GM19395 (cell line): ENCODE measurements around the gene TYW1.
"Not testable (repeated sequence)": the region's sequence is repeated elsewhere in the genome, so short reads cannot be mapped to it uniquely, and the experiment has no call there.

Source experiments
- ATAC-seq: cut with Tn5 transposase; IDR thresholded peaks from one replicate; pipeline ENCODE4 v1.9.1; 2021; ENCODE audit warnings: mild to moderate bottlenecking, moderate library complexity; ENCODE audit not compliant: unreplicated experiment

TYW1 gene

GRCh38 chr7:67233506-67233905 lies 236.9 kb downstream of the TYW1 start:
- ATAC-seq = not testable (repeated sequence)

GRCh38 chr7:67236216-67236615 lies 239.6 kb downstream of the TYW1 start:
- ATAC-seq = not testable (repeated sequence)

DNA sequence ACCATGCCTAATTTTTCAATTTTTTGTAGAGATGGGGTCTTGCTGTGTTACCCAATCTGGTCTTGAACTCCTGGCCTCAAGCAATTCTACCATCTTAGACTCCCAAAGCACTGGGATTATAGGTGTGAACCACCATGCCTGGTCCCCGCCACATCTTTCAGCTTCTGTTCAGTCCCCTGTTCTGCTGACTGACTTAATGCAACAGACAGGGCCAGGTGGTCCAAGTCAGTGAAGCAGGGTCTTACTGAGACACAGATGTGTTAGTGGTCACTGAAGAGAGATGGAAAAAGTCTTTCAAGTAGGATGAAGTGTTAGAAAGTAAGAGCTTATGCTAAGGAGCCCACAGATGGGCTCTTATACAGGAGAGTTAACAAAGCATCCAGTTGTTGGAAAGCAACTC lies 246.2 kb downstream of the TYW1 start:
- ATAC-seq = not testable (repeated sequence)

DNA sequence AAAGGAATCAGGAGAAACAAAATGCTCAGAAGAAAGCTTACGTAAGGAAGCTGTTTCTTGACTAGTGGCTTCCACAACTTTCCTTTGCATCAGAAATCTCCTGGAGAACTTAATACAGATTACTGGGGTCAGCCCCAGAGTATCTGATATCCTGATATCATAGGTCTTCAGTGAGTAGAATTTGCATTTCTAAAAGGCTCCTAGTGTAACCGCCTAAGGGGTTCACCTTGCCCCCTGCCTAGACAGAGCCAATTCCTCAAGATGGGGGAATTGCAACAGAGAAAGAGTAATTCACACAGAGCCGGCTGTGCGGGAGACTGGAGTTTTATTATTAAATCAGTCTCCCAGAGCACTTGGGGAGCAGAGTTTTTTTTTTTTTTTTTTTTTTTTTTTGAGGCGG lies 251.7 kb downstream of the TYW1 start:
- not testable (repeated sequence) for ATAC-seq

- no peak for ATAC-seq
Measured at GRCh38 chr7:67251986-67252558, 255.4 kb downstream of the TYW1 start.

DNA sequence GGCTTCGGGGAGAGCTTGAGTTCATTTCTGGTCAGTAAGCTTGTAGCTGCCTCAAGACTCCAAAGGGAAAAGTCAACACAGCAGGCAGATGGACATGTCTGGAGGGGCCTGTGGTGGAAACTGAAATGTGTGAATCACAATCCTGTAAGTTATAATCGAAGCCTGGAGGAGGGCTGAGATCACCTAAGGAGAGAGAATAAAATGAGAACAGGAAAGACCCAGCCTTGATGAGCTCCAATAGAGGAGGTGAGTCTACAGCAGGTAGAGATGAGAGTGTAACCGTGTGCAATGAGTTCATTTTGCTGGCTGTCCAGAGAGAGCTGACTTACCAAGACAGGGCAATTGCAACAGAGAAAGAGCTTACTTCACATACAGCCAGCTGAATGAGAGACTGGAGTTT lies 258.4 kb downstream of the TYW1 start:
- ATAC-seq = not testable (repeated sequence)

- ATAC-seq = not testable (repeated sequence)
Measured at GRCh38 chr7:67257779-67258178, 261.1 kb downstream of the TYW1 start.

DNA sequence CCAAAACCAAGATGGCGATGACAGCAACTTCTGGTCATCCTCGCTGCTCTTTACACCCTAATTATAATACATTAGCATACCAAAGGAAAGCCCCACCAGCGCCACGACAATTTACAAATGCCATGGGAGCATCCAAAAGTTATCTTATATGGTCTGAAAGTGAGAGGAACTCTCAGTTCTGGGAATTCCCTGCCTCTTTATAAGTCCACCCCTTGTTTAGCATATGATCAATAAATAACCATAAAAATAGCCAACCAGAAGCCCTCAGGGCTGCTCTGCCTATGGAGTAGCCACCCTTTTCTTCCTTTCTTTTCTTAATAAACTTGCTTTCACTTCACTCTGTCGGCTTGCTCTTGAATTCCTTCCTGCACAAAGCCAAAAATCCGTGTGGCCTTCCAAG lies 262.7 kb downstream of the TYW1 start:
- not testable (repeated sequence) for ATAC-seq

GRCh38 chr7:67260166-67260586 lies 263.5 kb downstream of the TYW1 start:
- ATAC-seq = not testable (repeated sequence)

GRCh38 chr7:67264000-67264399 lies 267.4 kb downstream of the TYW1 start:
- not testable (repeated sequence) for ATAC-seq

DNA sequence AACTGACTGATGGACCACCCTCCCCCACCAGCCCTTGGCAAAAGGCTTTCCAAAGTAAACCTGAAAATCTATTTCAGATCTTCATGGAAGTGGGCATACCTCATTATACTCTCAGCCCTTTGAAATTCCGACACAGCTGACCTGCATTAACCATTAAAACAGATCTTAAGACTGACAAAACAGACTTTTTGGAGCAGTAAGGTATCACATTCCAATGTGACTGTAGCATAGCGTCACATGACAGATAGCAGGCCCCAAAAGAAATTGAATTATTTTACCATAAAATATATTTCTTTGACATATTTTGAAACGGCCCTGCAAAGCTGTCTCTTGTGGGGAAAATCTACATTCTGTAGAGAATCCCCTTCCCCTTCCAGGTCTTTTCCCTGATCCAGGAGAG lies 269.4 kb downstream of the TYW1 start:
- not testable (repeated sequence) for ATAC-seq

GRCh38 chr7:67267914-67268313 lies 271.3 kb downstream of the TYW1 start:
- ATAC-seq = no peak

DNA sequence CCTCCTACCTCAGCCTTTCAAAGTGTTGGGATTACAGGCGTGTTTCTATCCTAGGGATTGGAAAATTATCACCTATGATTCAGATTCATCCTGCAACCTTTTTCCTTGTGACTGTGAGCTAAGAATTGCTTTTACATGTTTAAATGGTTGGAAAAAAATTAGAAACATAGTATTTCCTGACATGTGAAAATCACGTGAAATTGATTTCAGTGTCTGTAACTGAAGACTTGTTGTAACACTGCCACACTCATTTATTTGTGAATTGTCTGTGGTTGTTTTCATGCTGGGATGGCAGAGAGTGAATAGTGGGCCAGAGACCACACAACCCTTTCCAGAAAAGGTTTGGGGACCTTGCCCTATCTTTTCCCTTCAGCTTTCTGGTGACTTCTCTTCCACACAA lies 273.3 kb downstream of the TYW1 start:
- ATAC-seq = not testable (repeated sequence)
